ENCODE results near the gene CHTOP. TPM values are rescaled to one million over a fixed set of nuclear protein-coding genes. Genes with fewer than 3 reads are reported as not detected.

Gene CHTOP
- polyA plus RNA-seq, 1 donor from 2014 or later: 159 TPM

DNA sequence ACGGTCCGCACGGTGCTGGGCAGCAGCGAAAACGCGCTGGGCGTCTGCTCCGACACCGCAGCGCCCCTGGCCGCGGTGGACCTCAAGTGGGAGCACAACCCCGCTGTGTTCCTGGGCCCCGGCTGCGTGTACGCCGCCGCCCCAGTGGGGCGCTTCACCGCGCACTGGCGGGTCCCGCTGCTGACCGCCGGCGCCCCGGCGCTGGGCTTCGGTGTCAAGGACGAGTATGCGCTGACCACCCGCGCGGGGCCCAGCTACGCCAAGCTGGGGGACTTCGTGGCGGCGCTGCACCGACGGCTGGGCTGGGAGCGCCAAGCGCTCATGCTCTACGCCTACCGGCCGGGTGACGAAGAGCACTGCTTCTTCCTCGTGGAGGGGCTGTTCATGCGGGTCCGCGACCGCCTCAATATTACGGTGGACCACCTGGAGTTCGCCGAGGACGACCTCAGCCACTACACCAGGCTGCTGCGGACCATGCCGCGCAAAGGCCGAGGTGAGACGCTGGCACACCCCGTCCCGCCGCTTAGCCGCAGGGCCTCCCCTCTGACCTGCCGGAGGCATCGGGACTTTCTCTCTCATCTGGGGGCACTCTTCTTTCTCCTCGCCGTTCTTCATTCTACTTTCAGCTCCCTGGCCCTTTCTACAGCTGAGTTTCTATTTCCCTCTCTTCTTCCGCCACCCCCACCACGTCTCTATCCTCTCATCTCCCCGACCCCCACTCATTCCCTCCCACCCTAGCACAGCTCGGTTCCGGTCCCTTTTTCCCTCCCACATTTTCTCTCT is 45.7 kb downstream of the CHTOP start:
- peak overlapping the region; percentile 51 for H3K9ac ChIP-seq (ENCODE audit: low read length)
- H2AFZ ChIP-seq (ENCODE audit: low read depth, low read length): peak overlapping the region; percentile 35
- no peaks in the 10 kb centered on the region for H3K79me2 ChIP-seq (replicated peaks; ENCODE audit: insufficient read depth, low read length)
- TF ChIP-seq, protein P1, sequence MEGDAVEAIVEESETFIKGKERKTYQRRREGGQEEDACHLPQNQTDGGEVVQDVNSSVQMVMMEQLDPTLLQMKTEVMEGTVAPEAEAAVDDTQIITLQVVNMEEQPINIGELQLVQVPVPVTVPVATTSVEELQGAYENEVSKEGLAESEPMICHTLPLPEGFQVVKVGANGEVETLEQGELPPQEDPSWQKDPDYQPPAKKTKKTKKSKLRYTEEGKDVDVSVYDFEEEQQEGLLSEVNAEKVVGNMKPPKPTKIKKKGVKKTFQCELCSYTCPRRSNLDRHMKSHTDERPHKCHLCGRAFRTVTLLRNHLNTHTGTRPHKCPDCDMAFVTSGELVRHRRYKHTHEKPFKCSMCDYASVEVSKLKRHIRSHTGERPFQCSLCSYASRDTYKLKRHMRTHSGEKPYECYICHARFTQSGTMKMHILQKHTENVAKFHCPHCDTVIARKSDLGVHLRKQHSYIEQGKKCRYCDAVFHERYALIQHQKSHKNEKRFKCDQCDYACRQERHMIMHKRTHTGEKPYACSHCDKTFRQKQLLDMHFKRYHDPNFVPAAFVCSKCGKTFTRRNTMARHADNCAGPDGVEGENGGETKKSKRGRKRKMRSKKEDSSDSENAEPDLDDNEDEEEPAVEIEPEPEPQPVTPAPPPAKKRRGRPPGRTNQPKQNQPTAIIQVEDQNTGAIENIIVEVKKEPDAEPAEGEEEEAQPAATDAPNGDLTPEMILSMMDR (IDR thresholded peaks at IDR 0.05; ENCODE audit: poor library complexity, severe bottlenecking): peak; percentile 56
- TF ChIP-seq RAD21 (conservative IDR thresholded peaks at IDR 0.05) (no peak), POLR2AphosphoS5 (IDR thresholded peaks at IDR 0.05) (no peak), EZH2 (IDR thresholded peaks at IDR 0.05; ENCODE audit: borderline replicate concordance, insufficient read depth, low read length, poor library complexity, severe bottlenecking) (no peak)
- TF ChIP-seq, protein P2, sequence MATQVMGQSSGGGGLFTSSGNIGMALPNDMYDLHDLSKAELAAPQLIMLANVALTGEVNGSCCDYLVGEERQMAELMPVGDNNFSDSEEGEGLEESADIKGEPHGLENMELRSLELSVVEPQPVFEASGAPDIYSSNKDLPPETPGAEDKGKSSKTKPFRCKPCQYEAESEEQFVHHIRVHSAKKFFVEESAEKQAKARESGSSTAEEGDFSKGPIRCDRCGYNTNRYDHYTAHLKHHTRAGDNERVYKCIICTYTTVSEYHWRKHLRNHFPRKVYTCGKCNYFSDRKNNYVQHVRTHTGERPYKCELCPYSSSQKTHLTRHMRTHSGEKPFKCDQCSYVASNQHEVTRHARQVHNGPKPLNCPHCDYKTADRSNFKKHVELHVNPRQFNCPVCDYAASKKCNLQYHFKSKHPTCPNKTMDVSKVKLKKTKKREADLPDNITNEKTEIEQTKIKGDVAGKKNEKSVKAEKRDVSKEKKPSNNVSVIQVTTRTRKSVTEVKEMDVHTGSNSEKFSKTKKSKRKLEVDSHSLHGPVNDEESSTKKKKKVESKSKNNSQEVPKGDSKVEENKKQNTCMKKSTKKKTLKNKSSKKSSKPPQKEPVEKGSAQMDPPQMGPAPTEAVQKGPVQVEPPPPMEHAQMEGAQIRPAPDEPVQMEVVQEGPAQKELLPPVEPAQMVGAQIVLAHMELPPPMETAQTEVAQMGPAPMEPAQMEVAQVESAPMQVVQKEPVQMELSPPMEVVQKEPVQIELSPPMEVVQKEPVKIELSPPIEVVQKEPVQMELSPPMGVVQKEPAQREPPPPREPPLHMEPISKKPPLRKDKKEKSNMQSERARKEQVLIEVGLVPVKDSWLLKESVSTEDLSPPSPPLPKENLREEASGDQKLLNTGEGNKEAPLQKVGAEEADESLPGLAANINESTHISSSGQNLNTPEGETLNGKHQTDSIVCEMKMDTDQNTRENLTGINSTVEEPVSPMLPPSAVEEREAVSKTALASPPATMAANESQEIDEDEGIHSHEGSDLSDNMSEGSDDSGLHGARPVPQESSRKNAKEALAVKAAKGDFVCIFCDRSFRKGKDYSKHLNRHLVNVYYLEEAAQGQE (IDR thresholded peaks at IDR 0.05; ENCODE audit: borderline replicate concordance): no peak
- H3F3A ChIP-seq (ENCODE audit: insufficient read depth, low read length, poor library complexity, severe bottlenecking): no peaks in the 10 kb centered on the region
- H4K20me1 ChIP-seq (ENCODE audit: insufficient read depth): no peaks in the 10 kb centered on the region
- no peaks in the 10 kb centered on the region for H3K9me2 ChIP-seq (ENCODE audit: insufficient read depth, low read length)
- no peaks in the 10 kb centered on the region for H3K9me3 ChIP-seq (ENCODE audit: low read length)
- no peaks in the 10 kb centered on the region for H3K36me3 ChIP-seq (ENCODE audit: insufficient read depth, low read length)
- H3K27me3 ChIP-seq (ENCODE audit: insufficient read depth, low read depth, low read length): peaks cover 50% of the 10 kb centered on the region
- no peak overlapping the region for H3K27ac ChIP-seq (ENCODE audit: low read length)
- H3K4me3 ChIP-seq (ENCODE audit: low read length): peak overlapping the region; percentile 79
- peak overlapping the region; percentile 14 for H3K4me2 ChIP-seq (ENCODE audit: low read length)

DNA sequence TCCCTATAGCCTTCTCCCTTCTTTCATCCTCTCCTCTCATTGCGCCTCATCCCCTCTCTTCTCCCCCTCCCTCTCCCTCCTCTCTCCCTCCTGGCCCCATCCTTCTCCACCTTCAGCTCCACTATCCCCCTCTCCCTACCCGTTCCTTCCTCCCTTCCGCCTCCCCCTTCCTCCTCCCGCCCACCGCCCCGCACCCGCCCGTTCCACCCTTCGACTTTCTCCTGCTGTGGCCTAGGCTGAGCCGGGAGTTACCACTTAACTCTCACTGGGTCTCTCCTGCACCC is 46.2 kb downstream of the CHTOP start:
- Histone ChIP-seq H3K9ac (ENCODE audit: low read length) (no peak overlapping the region), H3K79me2 (replicated peaks; ENCODE audit: insufficient read depth, low read length) (no peaks in the 10 kb centered on the region), H3F3A (ENCODE audit: insufficient read depth, low read length, poor library complexity, severe bottlenecking) (no peaks in the 10 kb centered on the region), H3K4me3 (ENCODE audit: low read length) (no peak overlapping the region), H2AFZ (ENCODE audit: low read depth, low read length) (no peak overlapping the region), H3K9me3 (ENCODE audit: low read length) (no peaks in the 10 kb centered on the region), H3K9me2 (ENCODE audit: insufficient read depth, low read length) (no peaks in the 10 kb centered on the region), H3K36me3 (ENCODE audit: insufficient read depth, low read length) (no peaks in the 10 kb centered on the region), H4K20me1 (ENCODE audit: insufficient read depth) (no peaks in the 10 kb centered on the region), H3K27me3 (ENCODE audit: insufficient read depth, low read depth, low read length) (peaks cover 50% of the 10 kb centered on the region), H3K4me2 (ENCODE audit: low read length) (no peak overlapping the region), H3K27ac (ENCODE audit: low read length) (no peak overlapping the region)
- no peak for TF ChIP-seq RAD21 (conservative IDR thresholded peaks at IDR 0.05)
- TF ChIP-seq EZH2 (IDR thresholded peaks at IDR 0.05; ENCODE audit: borderline replicate concordance, insufficient read depth, low read length, poor library complexity, severe bottlenecking): no peak
- TF ChIP-seq, protein P1 (IDR thresholded peaks at IDR 0.05; ENCODE audit: poor library complexity, severe bottlenecking): no peak
- no peak for TF ChIP-seq MXI1 (conservative IDR thresholded peaks at IDR 0.05; ENCODE audit: poor library complexity, severe bottlenecking)
- no peak for TF ChIP-seq SMC3 (conservative IDR thresholded peaks at IDR 0.05; ENCODE audit: poor library complexity)
- TF ChIP-seq TAF1 (IDR thresholded peaks at IDR 0.05; ENCODE audit: low read depth): no peak
- TF ChIP-seq EP300 (conservative IDR thresholded peaks at IDR 0.05; ENCODE audit: poor library complexity, severe bottlenecking): no peak
- TF ChIP-seq POLR2AphosphoS5 (IDR thresholded peaks at IDR 0.05): no peak
- TF ChIP-seq, protein P2 (IDR thresholded peaks at IDR 0.05; ENCODE audit: borderline replicate concordance): no peak
